ENCODE data around the gene FAIM2. TPM values are rescaled to one million over a fixed set of nuclear protein-coding genes. Genes with fewer than 3 reads are reported as not detected.

Gene FAIM2
- total RNA-seq, 2 experiments from 2014 or later, result not detected

GRCh38 chr12:49870501-49871262 lies 33.0 kb downstream of the FAIM2 start:
- POLR2A ChIA-PET, result no interaction called here
- Histone ChIP-seq H3K4me1 (ENCODE audit: insufficient read depth, low read length) (peaks cover 5% of the 10 kb centered on the region), H3K27me3 (ENCODE audit: control insufficient read depth in 1 of 2, insufficient read depth in 2 of 2, low read length in 2 of 2) (peaks cover 0 to 3% of the 10 kb centered on the region in 2 experiments), H3K9me3 (ENCODE audit: control insufficient read depth in 1 of 2, insufficient read depth in 1 of 2, low read length in 2 of 2) (no peaks in the 10 kb centered on the region), H3K27ac (ENCODE audit: low read depth in 1 of 2, low read length in 2 of 2) (no peak overlapping the region), H3K4me3 (ENCODE audit: low read length) (no peak overlapping the region), H3K36me3 (ENCODE audit: insufficient read depth, low read length) (no peaks in the 10 kb centered on the region)
- CTCF ChIA-PET, result interaction anchor here (1.4 kb wide), 1 partner anchor 97 kb away, joined by 3 read pairs; no protein-coding TSS in a partner anchor
- ATAC-seq (ENCODE audit: poor library complexity) (no peak), DNase-seq (no peak)
- Mint-ChIP-seq H3K36me3 (ENCODE audit: low read depth) (no peaks in the 10 kb centered on the region), H3K4me1 (ENCODE audit: low read depth) (no peaks in the 10 kb centered on the region), H3K27ac (no peak overlapping the region), H3K4me3 (no peak overlapping the region), H3K27me3 (no peaks in the 10 kb centered on the region), H3K9me3 (no peaks in the 10 kb centered on the region)
- intact Hi-C loops (cut with DNase I, micrococcal nuclease), result no loop called here
- no peak for TF ChIP-seq CTCF (IDR thresholded peaks at IDR 0.05)

DNA sequence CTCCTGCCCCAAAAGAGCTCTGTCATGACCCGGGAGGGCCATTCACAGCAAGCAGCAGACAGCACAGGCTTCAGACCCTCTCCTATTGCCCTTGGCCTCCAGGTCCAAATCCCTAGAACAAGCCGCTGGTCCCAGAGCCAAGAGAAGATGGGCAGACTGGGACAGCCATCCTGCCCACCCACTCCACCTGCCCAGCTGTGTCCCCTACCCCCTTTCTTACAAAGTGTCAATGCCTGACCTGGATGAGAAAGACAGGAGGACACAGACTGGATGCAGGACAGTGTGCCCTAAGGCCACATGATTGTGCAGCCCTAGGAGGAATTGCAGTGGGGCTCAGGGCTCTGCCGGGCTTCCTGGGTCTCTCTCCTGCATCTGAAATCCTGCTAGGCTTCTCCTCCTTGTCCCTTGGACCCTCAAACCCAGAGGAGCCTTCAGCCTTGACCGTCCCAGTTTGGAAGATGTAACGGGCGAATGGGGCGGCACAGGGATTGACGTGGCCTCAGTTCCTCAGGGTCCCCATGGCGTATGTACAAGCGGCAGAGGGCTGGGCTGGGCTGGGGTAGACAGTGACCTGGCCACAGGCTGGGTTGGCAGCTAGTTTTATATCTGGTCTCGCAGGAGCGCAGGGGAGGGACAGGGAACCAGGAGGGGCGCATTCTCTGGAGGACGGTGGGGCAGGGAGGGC lies 33.7 kb downstream of the FAIM2 start:
- Histone ChIP-seq H3K4me3 (ENCODE audit: low read length) (no peak overlapping the region), H3K4me1 (ENCODE audit: insufficient read depth, low read length) (peaks cover 5% of the 10 kb centered on the region), H3K27me3 (ENCODE audit: control insufficient read depth in 1 of 2, insufficient read depth in 2 of 2, low read length in 2 of 2) (peaks cover 0 to 3% of the 10 kb centered on the region in 2 experiments), H3K9me3 (ENCODE audit: control insufficient read depth in 1 of 2, insufficient read depth in 1 of 2, low read length in 2 of 2) (no peaks in the 10 kb centered on the region), H3K36me3 (ENCODE audit: insufficient read depth, low read length) (no peaks in the 10 kb centered on the region), H3K27ac (ENCODE audit: low read depth in 1 of 2, low read length in 2 of 2) (no peak overlapping the region)
- CTCF ChIA-PET, result interaction anchor here (1.2 to 1.4 kb wide), 2 partner anchors 92 to 98 kb away, joined by 3 read pairs; no protein-coding TSS in a partner anchor
- Mint-ChIP-seq H3K4me1 (ENCODE audit: low read depth) (no peaks in the 10 kb centered on the region), H3K27me3 (no peaks in the 10 kb centered on the region), H3K9me3 (no peaks in the 10 kb centered on the region), H3K36me3 (ENCODE audit: low read depth) (no peaks in the 10 kb centered on the region), H3K27ac (no peak overlapping the region), H3K4me3 (no peak overlapping the region)
- no peak for TF ChIP-seq CTCF (IDR thresholded peaks at IDR 0.05)
- POLR2A ChIA-PET, result no interaction called here
- no peak for ATAC-seq (ENCODE audit: poor library complexity)
- DNase-seq, result no peak
- intact Hi-C loops (cut with DNase I, micrococcal nuclease), result loop anchor here in 1 of 2 experiments (5.0 kb wide), 1 partner anchor 187 kb away; the partner anchor contains the start of gene ASIC1

- peaks cover 0 to 3% of the 10 kb centered on the region in 2 experiments for H3K27me3 ChIP-seq (ENCODE audit: control insufficient read depth in 1 of 2, insufficient read depth in 2 of 2, low read length in 2 of 2)
- ATAC-seq (ENCODE audit: poor library complexity) (no peak), DNase-seq (no peak)
- no peak for TF ChIP-seq CTCF (IDR thresholded peaks at IDR 0.05)
- no peak overlapping the region for H3K4me3 ChIP-seq (ENCODE audit: low read length)
- Mint-ChIP-seq H3K4me3 (no peak overlapping the region), H3K36me3 (ENCODE audit: low read depth) (no peaks in the 10 kb centered on the region), H3K27me3 (no peaks in the 10 kb centered on the region), H3K9me3 (no peaks in the 10 kb centered on the region), H3K4me1 (ENCODE audit: low read depth) (no peaks in the 10 kb centered on the region), H3K27ac (no peak overlapping the region)
- no peak overlapping the region for H3K27ac ChIP-seq (ENCODE audit: low read depth in 1 of 2, low read length in 2 of 2)
- H3K9me3 ChIP-seq (ENCODE audit: control insufficient read depth in 1 of 2, insufficient read depth in 1 of 2, low read length in 2 of 2), result no peaks in the 10 kb centered on the region
- H3K4me1 ChIP-seq (ENCODE audit: insufficient read depth, low read length), result peaks cover 5% of the 10 kb centered on the region
- intact Hi-C loops (cut with DNase I, micrococcal nuclease), result loop anchor here in 1 of 2 experiments (5.0 kb wide), 1 partner anchor 188 kb away; the partner anchor contains the start of gene ASIC1
- ChIA-PET CTCF (interaction anchor here (1.2 kb wide), 1 partner anchor 91 kb away, joined by 3 read pairs; no protein-coding TSS in a partner anchor), POLR2A (no interaction called here)
- H3K36me3 ChIP-seq (ENCODE audit: insufficient read depth, low read length), result no peaks in the 10 kb centered on the region
Measured at GRCh38 chr12:49868952-49869815, 34.5 kb downstream of the FAIM2 start.
